H9 (cell line): ENCODE measurements around the gene CAPN12. TPM values are rescaled to one million over a fixed set of nuclear protein-coding genes. Genes with fewer than 3 reads are reported as not detected.

Experiments used
- DNase-seq: peaks from one replicate; pipeline ENCODE4 v3.0.0-alpha.2; 2017
- H2AFZ ChIP-seq: one replicate; pipeline ENCODE4 v1.6.1; 2013; ENCODE audit warnings: mild to moderate bottlenecking, low read length, control low read depth, moderate library complexity
- H2AK5ac ChIP-seq: 2 replicates; pipeline ENCODE4 v1.6.1; 2013; ENCODE audit warnings: low read length, control low read depth, mixed read lengths; ENCODE audit not compliant: insufficient read length
- H2BK120ac ChIP-seq: one replicate; pipeline ENCODE4 v1.6.1; 2013; ENCODE audit warnings: low read depth, mild to moderate bottlenecking, low read length, control low read depth, inconsistent platforms; ENCODE audit not compliant: poor library complexity, severe bottlenecking
- H2BK12ac ChIP-seq: 2 replicates; pipeline ENCODE4 v1.6.1; 2013; ENCODE audit warnings: low read length, control low read depth, mixed read lengths, low read depth; ENCODE audit not compliant: insufficient read length
- H2BK15ac ChIP-seq: 2 replicates; pipeline ENCODE4 v1.6.1; 2013; ENCODE audit warnings: low read depth, low read length, control low read depth
- H2BK20ac ChIP-seq: one replicate; pipeline ENCODE4 v1.6.1; 2013; ENCODE audit warnings: low read depth, mild to moderate bottlenecking, low read length, control low read depth, inconsistent platforms; ENCODE audit not compliant: poor library complexity, severe bottlenecking
- H2BK5ac ChIP-seq: 2 replicates; pipeline ENCODE4 v1.6.1; 2013; ENCODE audit warnings: low read length, control low read depth, mixed read lengths; ENCODE audit not compliant: insufficient read length
- H3K14ac ChIP-seq: 2 replicates; pipeline ENCODE4 v1.6.1; 2013; ENCODE audit warnings: low read length, control low read depth; ENCODE audit not compliant: insufficient read depth
- H3K18ac ChIP-seq: 2 replicates; pipeline ENCODE4 v1.6.1; 2013; ENCODE audit warnings: low read depth, mild to moderate bottlenecking, mixed read lengths, low read length, control low read depth; ENCODE audit not compliant: insufficient read length
- H3K23ac ChIP-seq: 2 replicates; pipeline ENCODE4 v1.6.1; 2013; ENCODE audit warnings: low read length, control low read depth, mixed read lengths, low read depth; ENCODE audit not compliant: insufficient read length
- H3K23me2 ChIP-seq: 2 replicates; pipeline ENCODE4 v1.6.1; 2013; ENCODE audit warnings: low read depth, mild to moderate bottlenecking, mixed read lengths, low read length, control low read depth; ENCODE audit not compliant: insufficient read length, poor library complexity, severe bottlenecking
- H3K27ac ChIP-seq: 2 replicates; pipeline ENCODE4 v1.5.1; 2013; ENCODE audit warnings: low read length, control low read depth, mixed read lengths, low read depth; ENCODE audit not compliant: insufficient read length
- H3K27me3 ChIP-seq: 2 replicates; pipeline ENCODE4 v1.6.1; 2013; ENCODE audit warnings: low read length, control low read depth, inconsistent platforms; ENCODE audit not compliant: insufficient read depth
- H3K4ac ChIP-seq: 2 replicates; pipeline ENCODE4 v1.6.1; 2013; ENCODE audit warnings: low read depth, mild to moderate bottlenecking, control low read depth, inconsistent platforms, low read length, moderate library complexity
- H3K4me1 ChIP-seq: 2 replicates; pipeline ENCODE4 v1.6.1; 2013; ENCODE audit warnings: low read length, control low read depth, inconsistent platforms; ENCODE audit not compliant: insufficient read depth
- H3K4me2 ChIP-seq: 2 replicates; pipeline ENCODE4 v1.6.1; 2013; ENCODE audit warnings: low read length, control low read depth, mixed read lengths; ENCODE audit not compliant: insufficient read length, insufficient read depth
- H3K56ac ChIP-seq: 2 replicates; pipeline ENCODE4 v1.6.1; 2013; ENCODE audit warnings: low read depth, mild to moderate bottlenecking, mixed read lengths, low read length, control low read depth; ENCODE audit not compliant: insufficient read length
- H3K79me1 ChIP-seq: 2 replicates; pipeline ENCODE4 v1.6.1; 2013; ENCODE audit warnings: low read depth, mild to moderate bottlenecking, moderate library complexity, low read length, control low read depth, inconsistent platforms; ENCODE audit not compliant: insufficient read depth, poor library complexity, severe bottlenecking
- H3K79me2 ChIP-seq: 2 replicates; pipeline ENCODE4 v1.6.1; 2013; ENCODE audit warnings: low read length, control low read depth, inconsistent platforms; ENCODE audit not compliant: insufficient read depth
- H3K9ac ChIP-seq: 2 replicates; pipeline ENCODE4 v1.6.1; 2013; ENCODE audit warnings: low read length, control low read depth, mixed read lengths; ENCODE audit not compliant: insufficient read length; ENCODE audit errors: extremely low read depth
- H3K9me3 ChIP-seq: one replicate; pipeline ENCODE4 v1.6.1; 2013; ENCODE audit warnings: low read depth, low read length, inconsistent platforms; ENCODE audit not compliant: control insufficient read depth
- H3T11ph ChIP-seq: one replicate; pipeline ENCODE4 v1.6.1; 2013; ENCODE audit warnings: mild to moderate bottlenecking, low read length, control low read depth, inconsistent platforms
- H4K20me1 ChIP-seq: one replicate; pipeline ENCODE4 v1.6.1; 2013; ENCODE audit not compliant: control insufficient read depth, insufficient read length, insufficient read depth
- H4K5ac ChIP-seq: 2 replicates; pipeline ENCODE4 v1.6.1; 2013; ENCODE audit warnings: low read depth, mild to moderate bottlenecking, mixed read lengths, low read length, control low read depth; ENCODE audit not compliant: insufficient read length
- H4K8ac ChIP-seq: replicated peaks from 2 replicates; pipeline ENCODE4 v1.6.1; 2013; ENCODE audit warnings: low read length, control low read depth, mixed read lengths, low read depth; ENCODE audit not compliant: insufficient read length
- H4K91ac ChIP-seq: 2 replicates; pipeline ENCODE4 v1.6.1; 2013; ENCODE audit warnings: low read depth, mild to moderate bottlenecking, moderate library complexity, mixed read lengths, low read length, control low read depth; ENCODE audit not compliant: insufficient read length
- H3K27ac Mint-ChIP-seq, 3 experiments: 2 replicates in 2 of 3; 3 replicates in 1 of 3; pipeline ENCODE4 v1.8.0; 2020 to 2021; ENCODE audit warnings: mixed read lengths in 3 of 3, mild to moderate bottlenecking in 1 of 3, moderate library complexity in 1 of 3
- H3K27me3 Mint-ChIP-seq: 2 replicates; pipeline ENCODE4 v1.8.0; 2021; ENCODE audit warnings: low read depth, mild to moderate bottlenecking, moderate library complexity, mixed read lengths
- H3K36me3 Mint-ChIP-seq, 3 experiments: 2 replicates in 2 of 3; 3 replicates in 1 of 3; pipeline ENCODE4 v1.8.0; 2020 to 2021; ENCODE audit warnings: low read depth in 3 of 3, mixed read lengths in 3 of 3; ENCODE audit not compliant: insufficient read depth in 1 of 3
- H3K4me1 Mint-ChIP-seq, 2 experiments: 2 replicates each; pipeline ENCODE4 v1.8.0; 2020; ENCODE audit warnings: mixed read lengths in 2 of 2
- H3K4me3 Mint-ChIP-seq, 2 experiments: 2 replicates in 1 of 2; 3 replicates in 1 of 2; pipeline ENCODE4 v1.8.0; 2020 to 2021; ENCODE audit warnings: mild to moderate bottlenecking in 2 of 2, mixed read lengths in 2 of 2, moderate library complexity in 1 of 2
- H3K9me3 Mint-ChIP-seq, 2 experiments: 2 replicates in 1 of 2; 3 replicates in 1 of 2; pipeline ENCODE4 v1.8.0; 2020; ENCODE audit warnings: mild to moderate bottlenecking in 2 of 2, mixed read lengths in 2 of 2, moderate library complexity in 1 of 2
- CTCF ChIP-seq: fragments of 200-600 bp; sonication (generic); conservative IDR thresholded peaks from 3 replicates; pipeline ENCODE4 v1.8.0; 2021; ENCODE audit warnings: antibody characterized with exemption, mild to moderate bottlenecking
- WGBS: extraction: QIAGEN DNeasy Blood & Tissue Kit; methylation state at CpG from one replicate; pipeline ENCODE4 v1.1.7; 2013; ENCODE audit warnings: missing lambda C conversion rate, low lambda C conversion rate, mixed read lengths; ENCODE audit not compliant: insufficient read length; ENCODE audit errors: extremely low coverage; 5-methylcytosine and 5-hydroxymethylcytosine counted together
- total RNA-seq: library from RNA; stranded (reverse); gene quantifications from 2 replicates; pipeline ENCODE4 v1.2.1, GENCODE V29; 2021

Gene CAPN12
- total RNA-seq, 1 experiment from 2014 or later = 10.5 TPM

GRCh38 chr19:38774181-38774950, 30.1 kb upstream of the CAPN12 start:
- H4K20me1 ChIP-seq = no peaks in the 10 kb centered on the region
- no peak overlapping the region for H3K27ac Mint-ChIP-seq
- H2BK12ac ChIP-seq = no peak overlapping the region
- H3K79me2 ChIP-seq = no peaks in the 10 kb centered on the region
- no peak overlapping the region for H2BK20ac ChIP-seq
- no peak for DNase-seq
- no peaks in the 10 kb centered on the region for H3K36me3 Mint-ChIP-seq
- H3K27me3 Mint-ChIP-seq = peaks cover 10% of the 10 kb centered on the region; the same call in 1 of the 2 replicates
- no peak overlapping the region for H2BK5ac ChIP-seq
- no peak overlapping the region for H3K4me3 Mint-ChIP-seq
- H2BK15ac ChIP-seq = no peak overlapping the region
- no peak overlapping the region for H3T11ph ChIP-seq
- H4K91ac ChIP-seq = no peak overlapping the region
- H3K14ac ChIP-seq = no peak overlapping the region
- H2AK5ac ChIP-seq = no peak overlapping the region
- no peak overlapping the region for H3K4ac ChIP-seq
- H3K23me2 ChIP-seq = peaks cover 6% of the 10 kb centered on the region
- no peak overlapping the region for H3K18ac ChIP-seq
- H2AFZ ChIP-seq = no peak overlapping the region
- no peak overlapping the region for H3K23ac ChIP-seq
- peaks cover 2% of the 10 kb centered on the region; the same call in 1 of the 2 replicates for H3K4me1 ChIP-seq
- TF ChIP-seq CTCF = no peak
- no peak overlapping the region for H4K8ac ChIP-seq
- H4K5ac ChIP-seq = no peak overlapping the region
- no peak overlapping the region for H3K56ac ChIP-seq
- no peak overlapping the region for H3K4me2 ChIP-seq
- no peaks in the 10 kb centered on the region for H3K79me1 ChIP-seq
- no CpG with 5 or more reads among the region's 13 CpGs for WGBS
- no peaks in the 10 kb centered on the region; a peak in 1 of 5 replicates for H3K9me3 Mint-ChIP-seq
- no peak overlapping the region for H3K9ac ChIP-seq
- no peaks in the 10 kb centered on the region for H3K9me3 ChIP-seq
- no peak overlapping the region for H2BK120ac ChIP-seq
- H3K27me3 ChIP-seq = no peaks in the 10 kb centered on the region
- peaks cover 3 to 11% of the 10 kb centered on the region in 2 experiments; a peak in 2 of 4 replicates for H3K4me1 Mint-ChIP-seq
- no peak overlapping the region for H3K27ac ChIP-seq
